GM19455 (cell line): ENCODE results near the gene ZNF678.
"Not testable (repeated sequence)": the region's sequence is repeated elsewhere in the genome, so short reads cannot be mapped to it uniquely, and the experiment has no call there.

Experiments
- ATAC-seq: cut with Tn5 transposase; IDR thresholded peaks from one replicate; pipeline ENCODE4 v1.9.1; 2021; ENCODE audit not compliant: unreplicated experiment

Gene ZNF678

DNA sequence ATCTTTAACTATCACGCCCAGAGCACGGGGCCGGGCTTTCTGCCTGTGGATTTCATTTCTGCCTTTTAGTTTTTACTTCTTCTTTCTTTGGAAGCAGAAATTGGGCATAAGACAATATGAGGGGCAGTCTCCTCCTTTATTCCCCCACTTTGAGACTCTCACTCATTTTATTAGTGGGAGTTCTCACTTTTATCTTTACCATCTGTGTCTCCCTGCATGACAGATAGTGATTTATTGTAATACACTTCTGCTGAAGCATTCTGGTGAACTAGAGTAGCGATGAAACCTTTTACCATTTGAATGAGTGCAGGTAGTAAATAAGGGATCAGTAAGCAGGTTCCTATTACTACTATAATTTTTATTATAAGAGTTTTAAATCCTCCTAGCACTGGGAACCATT lies 26.4 kb downstream of the ZNF678 start:
- not testable (repeated sequence) for ATAC-seq

DNA sequence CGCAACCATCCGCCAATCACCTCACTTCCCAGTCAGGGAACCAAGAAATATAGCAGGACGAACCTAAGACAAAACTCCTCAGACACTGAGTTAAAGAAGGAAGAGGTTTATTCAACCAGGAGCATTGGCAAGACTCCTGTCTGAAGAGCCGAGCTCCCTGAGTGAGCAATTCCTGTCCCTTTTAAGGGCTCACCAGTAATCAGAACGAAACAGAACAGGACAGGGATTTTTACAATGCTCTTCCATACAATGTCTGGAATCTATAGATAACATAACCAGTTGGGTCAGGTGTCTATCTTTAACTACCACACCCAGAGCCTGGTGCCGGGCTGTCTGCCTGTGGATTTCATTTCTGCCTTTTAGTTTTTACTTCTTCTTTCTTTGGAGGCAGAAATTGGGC lies 32.9 kb downstream of the ZNF678 start:
- not testable (repeated sequence) for ATAC-seq

DNA sequence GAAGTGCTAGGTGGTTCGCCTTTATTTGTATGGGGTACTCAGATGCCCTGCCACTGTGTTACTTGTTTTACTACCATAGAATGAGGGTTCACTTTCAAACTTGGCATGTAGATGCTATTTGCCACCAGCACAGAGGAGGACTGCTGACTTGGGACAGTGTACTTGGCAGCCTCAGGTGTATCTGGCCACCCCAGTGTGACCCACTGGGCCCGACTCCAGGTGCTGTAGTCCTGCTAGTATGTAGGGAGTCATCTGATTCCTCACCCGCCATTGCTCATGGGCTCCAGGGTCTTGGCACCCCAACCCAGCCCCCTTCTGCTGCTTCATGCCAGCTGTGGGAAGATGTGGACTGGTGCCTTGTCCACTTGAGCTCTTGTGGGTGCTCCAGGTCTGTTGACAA lies 40.0 kb downstream of the ZNF678 start:
- no peak for ATAC-seq

DNA sequence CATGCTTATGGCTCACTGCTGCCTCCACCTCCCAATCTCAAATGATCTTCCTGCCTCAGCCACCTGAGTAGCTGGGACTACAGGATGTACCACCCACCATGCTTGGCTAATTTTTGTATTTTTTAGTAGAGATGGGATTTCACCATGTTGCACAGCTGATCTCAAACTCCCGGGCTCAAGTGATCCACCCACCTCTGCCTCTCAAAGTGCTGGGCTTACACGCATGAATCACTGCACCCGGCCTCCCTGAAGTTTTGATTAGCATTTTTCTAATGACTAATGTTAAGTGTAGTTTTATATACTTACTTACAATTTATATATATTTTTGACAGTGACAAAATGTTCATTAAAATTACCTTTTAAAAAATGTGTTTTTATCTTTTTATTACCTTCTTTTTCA lies 41.1 kb downstream of the ZNF678 start:
- ATAC-seq: no peak

DNA sequence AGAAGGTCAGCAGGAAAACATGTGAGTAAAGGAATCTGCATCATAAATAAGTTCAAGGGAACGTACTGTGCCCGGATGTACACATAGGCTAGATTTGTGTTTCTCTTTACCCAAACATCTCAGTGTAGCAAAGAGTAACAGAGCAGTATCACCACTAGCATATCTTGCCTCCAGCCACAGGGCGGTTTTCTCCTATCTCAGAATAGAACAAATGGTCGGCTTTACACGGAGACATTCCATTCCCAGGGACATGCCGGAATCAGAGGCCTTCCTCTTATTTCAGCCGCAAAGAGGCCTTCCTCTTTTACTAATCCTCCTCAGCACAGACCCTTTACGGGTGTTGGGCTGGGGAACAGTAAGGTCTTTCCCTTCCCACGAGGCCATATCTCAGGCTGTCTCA lies 42.9 kb downstream of the ZNF678 start:
- ATAC-seq: not testable (repeated sequence)

DNA sequence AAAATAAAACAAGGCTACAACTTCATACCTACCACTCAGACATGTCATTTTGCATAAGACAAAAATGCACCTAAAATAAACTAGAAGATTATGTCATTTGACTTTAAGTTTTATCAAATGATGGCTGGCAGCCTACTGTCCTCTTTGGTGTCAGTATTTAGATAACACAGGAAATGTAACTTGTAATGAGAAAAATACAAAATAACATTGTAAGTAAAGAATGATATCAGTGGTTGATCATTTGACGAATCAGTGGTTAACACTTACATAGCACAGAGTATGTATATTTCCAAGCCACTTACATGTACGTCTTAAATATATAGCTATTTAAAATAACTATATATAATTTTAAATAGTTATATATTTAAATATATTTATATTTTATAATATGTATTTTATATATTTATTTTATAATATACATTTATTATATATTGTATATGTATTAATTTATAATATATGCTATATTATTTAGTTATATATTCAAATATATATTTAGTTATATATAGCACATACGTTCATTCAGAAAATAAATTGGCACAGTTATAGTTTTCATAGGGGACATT lies 44.1 kb downstream of the ZNF678 start:
- ATAC-seq: no peak

DNA sequence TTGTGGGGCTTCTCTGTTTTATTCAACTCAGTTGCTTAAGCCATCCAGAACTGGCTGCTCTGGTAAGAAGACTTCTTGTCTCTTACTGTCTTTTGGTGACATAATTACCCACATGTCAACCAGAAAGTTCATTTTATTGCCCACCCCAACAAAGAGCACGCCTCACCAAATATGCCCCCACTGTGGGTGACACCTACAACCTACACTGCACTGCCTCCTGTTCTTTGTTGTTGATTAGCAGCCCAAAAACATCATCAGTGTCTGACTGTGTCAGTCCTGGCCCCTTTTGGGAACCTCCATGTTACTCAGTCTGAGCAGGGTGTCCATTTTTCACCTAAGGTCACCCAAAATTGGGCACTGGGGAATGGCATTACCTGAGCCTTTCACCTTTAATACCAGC lies 49.3 kb downstream of the ZNF678 start:
- ATAC-seq: no peak

DNA sequence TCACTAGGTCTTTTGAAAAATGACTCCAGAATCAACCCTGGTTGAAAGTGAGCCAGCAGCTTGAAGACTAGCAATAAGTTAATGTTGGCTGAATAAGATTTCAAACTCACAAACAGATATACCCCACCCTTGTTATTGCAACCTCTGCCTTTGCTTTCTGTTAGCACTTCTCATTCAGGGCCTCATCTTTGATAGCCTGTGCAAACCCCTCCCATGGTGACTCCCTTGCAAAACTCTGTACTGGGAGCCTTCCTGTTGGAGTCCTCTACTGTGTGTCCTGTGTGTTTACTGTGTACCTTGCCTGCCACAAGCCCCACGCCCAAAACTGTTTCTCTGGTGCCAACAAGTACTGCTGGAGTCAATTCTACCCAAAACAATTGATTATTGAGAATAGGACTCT lies 50.2 kb downstream of the ZNF678 start:
- ATAC-seq: no peak

DNA sequence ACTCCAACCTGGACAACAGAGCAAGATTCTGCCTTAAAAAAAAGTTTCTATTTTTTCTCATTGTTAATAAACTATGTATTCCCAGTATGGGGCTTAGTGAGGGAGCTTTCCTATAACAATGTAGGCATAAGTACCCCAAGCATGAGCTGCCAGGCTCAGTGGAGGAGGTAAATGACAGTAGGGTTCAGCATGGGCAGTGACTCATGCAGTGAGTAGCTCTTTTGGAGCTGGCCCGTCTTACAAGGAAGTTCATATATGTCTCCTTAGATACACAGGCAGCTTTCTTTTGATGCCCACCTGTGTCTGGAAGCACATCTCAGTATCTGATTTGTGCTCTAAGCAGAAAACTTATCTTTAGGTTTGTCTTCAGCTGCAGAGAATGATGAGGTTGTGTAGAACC lies 57.9 kb downstream of the ZNF678 start:
- no peak for ATAC-seq

DNA sequence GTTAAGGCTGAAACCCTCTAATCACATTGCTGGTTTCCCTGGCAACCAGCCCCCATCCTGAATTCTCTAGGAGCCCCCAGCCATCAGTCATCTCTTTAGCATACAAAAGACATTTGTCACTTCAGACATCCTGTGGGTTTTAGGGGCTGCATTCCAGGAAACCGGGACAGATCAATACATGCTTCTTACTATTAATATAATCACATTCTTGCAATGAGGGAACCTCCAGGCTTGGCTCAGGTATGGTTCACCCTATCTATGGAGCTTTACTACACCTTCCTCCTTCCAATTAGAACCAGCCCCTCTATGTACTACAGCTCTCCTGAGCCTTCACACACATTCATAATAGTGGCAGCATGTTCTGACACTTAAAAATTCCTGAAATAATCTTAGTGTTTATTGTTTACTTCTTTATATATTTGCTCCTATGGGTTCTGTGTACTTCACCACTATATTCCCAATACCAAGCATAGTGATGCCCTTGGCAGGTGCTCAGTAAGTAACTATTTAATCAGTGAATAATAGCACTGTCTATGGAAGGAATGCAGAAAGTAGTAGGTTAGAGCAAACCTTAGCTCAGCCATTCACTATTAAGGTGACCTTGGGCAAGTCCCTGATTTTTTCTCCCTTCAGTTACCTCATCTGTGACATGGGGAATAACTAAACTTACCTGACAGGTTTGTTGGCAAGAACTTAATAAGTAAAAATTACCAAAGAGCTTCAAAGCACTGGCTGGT lies 59.6 kb downstream of the ZNF678 start:
- ATAC-seq: no peak

DNA sequence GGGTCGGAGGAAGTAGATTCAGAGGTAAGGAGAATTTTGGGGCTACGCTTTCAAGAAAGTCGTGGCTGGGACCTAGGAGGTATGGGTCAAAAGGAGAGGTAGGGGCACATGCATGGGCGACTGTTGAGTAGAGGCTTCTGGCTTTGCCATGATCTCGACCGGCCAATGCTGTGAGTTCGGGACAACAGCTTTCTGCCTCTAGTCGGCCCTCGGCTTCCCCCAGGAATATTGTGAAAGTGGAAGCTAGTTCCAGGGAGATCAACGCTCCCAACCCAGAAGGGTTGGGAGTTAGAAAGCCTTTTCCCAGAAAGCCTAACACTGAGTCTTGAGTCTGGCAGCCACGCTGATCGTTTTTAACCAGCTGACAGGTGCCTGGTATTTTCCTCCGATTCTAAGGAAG lies 69.0 kb downstream of the ZNF678 start:
- ATAC-seq: no peak

DNA sequence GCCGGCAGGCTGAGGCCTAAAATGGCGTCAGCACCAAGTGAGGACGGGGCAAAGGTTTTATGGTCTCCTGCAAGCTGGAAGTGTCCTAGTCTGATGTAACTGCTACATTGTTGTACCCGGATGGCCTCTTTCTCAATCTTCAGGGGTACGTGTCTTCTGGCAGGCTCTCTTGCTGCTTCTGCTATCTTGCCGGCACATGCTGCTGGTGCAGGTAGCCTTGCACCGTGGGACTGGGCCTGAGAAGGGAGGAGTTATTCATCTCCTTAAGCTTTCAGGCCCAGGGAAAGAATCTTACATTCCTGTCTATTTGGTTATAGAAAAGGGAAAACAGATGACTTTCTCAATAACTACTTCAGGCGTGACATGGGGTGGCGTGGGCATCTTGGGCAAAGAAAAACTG lies 72.2 kb downstream of the ZNF678 start:
- ATAC-seq: no peak

DNA sequence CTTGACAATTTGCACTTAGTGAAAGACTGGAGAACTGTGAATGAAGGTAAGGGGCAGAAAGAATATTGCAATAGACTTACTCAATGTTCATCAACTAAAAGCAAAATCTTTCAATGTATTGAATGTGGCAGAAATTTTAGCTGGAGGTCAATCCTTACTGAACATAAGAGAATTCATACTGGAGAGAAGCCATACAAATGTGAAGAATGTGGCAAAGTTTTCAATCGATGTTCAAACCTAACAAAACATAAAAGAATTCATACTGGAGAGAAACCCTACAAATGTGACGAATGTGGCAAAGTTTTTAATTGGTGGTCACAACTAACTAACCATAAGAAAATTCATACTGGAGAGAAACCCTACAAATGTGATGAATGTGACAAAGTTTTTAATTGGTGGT lies 91.1 kb downstream of the ZNF678 start:
- no peak for ATAC-seq

DNA sequence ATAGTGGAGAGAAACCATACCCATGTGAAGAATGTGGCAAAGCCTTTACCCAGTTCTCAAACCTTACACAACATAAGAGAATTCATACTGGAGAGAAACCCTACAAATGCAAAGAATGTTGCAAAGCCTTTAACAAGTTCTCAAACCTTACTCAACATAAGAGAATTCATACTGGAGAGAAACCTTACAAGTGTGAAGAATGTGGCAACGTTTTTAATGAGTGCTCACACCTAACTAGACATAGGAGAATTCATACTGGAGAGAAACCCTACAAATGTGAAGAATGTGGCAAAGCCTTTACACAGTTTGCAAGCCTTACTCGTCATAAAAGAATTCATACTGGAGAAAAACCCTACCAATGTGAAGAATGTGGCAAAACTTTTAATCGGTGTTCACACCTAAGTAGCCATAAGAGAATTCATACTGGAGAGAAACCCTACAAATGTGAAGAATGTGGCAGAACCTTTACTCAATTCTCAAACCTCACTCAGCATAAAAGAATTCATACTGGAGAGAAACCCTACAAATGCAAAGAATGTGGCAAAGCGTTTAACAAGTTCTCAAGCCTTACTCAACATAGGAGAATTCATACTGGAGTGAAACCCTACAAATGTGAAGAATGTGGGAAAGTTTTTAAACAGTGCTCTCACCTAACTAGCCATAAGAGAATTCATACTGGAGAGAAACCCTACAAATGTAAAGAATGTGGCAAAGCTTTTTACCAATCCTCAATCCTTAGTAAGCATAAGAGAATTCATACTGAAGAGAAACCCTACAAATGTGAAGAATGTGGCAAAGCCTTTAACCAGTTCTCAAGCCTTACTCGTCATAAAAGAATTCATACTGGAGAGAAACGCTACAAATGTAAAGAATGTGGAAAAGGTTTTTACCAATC lies 91.7 kb downstream of the ZNF678 start:
- no peak for ATAC-seq

DNA sequence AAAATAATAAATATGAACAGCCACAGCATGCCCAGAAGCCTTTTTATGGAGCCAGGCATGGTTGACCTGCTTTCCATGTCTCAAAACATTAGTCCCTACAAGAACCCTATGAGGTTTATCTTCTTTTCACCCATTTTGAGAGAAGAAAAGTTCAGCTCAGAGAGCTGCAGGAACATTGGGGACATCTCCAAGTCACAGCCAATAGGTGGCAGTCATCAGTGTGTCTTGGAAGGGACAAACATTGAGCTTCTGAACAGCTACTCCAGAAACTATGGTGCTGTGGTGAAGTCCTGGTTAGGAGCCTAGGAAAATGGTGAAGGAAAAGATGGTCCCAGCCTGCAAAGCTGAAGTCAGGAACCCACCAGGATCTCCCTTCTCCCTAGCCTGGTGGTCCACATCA lies 98.1 kb downstream of the ZNF678 start:
- no peak for ATAC-seq

DNA sequence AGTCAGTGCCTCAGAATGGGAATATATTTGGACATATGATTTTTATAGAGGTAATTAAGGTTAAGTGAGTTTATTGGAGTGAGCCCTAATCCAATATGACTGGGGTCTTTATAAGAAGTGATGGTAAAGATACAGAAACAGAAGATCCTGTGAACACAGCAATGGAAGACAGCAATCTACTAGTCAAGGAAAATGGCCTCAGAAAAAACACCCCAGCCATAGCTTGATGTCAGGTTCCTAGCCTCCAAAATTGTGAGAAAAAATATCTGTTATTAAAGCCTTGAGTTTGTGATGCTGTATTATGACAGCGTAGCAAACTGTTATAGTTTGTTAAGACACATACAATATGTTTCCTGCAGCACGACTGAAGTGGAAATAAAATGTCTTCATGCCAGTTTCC lies 99.6 kb downstream of the ZNF678 start:
- ATAC-seq: no peak

DNA sequence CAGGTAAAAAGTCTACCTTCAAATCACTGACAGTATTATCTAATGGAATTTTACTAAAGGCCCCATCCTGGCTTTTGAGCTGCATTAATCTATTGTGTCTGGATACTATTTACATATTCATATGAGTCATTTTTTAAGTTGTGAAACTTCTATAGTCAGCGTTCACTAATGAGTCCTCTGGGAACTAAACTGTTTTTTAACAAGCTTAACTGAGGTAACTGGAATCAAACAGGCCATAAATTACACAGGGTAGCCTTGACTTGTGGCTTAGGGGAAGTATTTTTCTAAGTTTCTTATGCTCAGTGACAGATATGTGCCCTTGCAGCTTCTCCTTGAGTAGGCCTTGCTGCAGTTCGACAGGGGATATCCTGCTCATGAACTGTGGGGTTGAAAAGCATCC lies 102.9 kb downstream of the ZNF678 start:
- no peak for ATAC-seq

DNA sequence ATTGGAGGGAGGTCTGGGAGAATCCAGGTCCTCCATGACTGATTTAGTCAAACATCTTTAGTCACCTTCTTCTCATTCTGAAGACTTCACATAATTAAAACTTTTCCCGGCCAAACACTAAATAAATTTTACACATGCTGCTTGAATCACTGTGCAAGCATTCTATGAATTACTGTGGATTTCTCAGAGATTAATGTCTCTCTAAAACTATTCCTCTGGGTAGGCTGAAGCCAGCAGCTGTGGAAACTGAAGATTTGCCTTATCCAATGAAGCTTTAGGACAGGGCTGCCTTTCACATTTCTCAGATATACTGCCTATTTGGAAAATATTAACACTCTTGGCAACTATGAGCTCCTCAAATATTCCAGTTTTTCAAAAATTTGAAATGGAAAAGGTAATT lies 110.1 kb downstream of the ZNF678 start:
- ATAC-seq: no peak

DNA sequence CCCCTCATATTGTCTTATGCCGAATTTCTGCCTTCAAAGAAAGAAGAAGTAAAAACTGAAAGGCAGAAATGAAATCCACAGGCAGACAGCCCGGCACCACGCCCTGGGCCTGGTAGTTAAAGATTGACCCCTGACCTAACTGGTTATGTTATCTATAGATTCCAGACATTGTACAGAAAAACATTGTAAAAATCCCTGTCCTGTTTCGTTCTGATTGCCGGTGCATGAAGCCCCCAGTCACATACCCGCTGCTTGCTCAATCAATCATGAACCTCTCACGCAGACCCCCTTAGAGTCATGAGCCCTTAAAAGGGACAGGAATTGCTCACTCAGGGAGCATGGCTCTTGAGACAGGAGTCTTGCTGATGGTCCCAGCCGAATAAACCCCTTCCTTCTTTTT lies 122.5 kb downstream of the ZNF678 start:
- ATAC-seq: no peak

DNA sequence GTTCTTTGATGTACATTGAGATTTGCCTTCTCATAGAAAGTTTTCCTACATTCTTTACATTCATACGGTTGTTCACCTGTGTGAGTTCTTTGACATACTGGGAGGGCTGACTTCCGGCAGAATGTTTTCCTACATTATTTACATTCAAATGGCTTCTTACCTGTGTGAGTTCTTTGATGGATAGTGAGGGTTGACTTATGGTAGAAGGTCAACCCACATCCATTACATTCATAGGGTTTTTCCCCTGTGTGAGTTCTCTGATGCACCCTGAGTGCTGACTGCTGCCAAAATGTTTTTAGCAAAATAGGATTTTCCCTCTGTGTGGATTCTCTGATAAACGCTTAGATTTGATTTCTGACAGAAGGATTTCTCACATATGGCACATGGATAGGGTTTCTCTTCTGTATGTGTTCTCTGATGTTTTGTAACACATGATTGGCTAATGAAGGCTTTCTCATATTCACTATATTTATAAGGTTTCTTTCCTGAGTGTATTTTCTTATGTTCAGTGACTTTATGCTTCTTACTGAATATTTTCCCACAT lies 134.0 kb downstream of the ZNF678 start:
- no peak for ATAC-seq

DNA sequence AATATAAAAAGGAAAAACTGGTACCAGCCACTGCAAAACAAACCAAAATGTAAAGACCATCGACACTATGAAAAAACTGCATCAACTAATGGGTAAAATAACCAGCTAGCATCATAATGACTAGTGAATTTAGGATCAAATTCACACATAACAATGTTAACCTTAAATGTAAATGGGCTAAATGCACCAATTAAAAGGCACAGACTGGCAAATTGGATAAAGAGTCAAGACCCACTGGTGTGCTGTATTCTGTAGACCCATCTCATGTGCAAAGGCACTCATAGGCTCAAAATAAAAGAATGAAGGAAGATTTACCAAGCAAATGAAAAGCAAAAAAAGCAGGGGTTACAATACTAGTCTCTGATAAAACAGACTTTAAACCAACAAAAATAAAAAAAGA lies 138.3 kb downstream of the ZNF678 start:
- ATAC-seq: not testable (repeated sequence)

DNA sequence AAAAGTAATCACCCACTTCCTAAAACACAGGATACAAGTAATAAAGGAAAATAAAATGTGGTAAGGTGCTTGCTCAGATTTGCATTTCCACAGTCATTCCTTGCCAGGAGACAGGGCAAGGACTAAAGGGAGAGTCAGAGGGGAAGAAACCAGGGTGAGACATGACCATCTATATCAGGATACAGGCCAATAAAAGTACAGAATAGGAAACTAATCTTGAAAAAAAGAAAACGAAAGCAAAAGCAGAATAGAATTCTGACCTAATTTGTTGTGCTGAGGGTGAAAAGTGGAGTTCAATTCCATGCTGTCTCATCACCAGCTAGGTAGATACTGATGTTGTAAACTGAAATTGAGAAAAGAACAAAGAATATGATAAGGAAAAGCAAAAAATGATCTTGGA lies 144.5 kb downstream of the ZNF678 start:
- no peak for ATAC-seq
